WTC11 (cell line): ENCODE measurements around the gene RNF128.

Source experiments
- CBFB ChIP-seq: sonication (generic); formaldehyde crosslinking; IDR thresholded peaks from 2 replicates; pipeline ENCODE4 v1.8.1; 2022; ENCODE audit warnings: mild to moderate bottlenecking, low read depth, missing genetic modification reagents
- CTCF ChIP-seq: fragments of 200-600 bp; IDR thresholded peaks from 2 replicates; pipeline ENCODE4 v1.8.0; 2022; ENCODE audit warnings: antibody characterized with exemption
- GTF2I ChIP-seq: fragments of 250-450 bp; sonication (Bioruptor Pico); conservative IDR thresholded peaks from 2 replicates; pipeline ENCODE4 v1.4.0; 2021; ENCODE audit warnings: mild to moderate bottlenecking
- IRF1 ChIP-seq: sonication (generic); formaldehyde crosslinking; IDR thresholded peaks from 2 replicates; pipeline ENCODE4 v1.8.0; 2023; ENCODE audit warnings: missing genetic modification reagents
- MXD4 ChIP-seq: fragments of 250-450 bp; sonication (Bioruptor Pico); IDR thresholded peaks from 2 replicates; pipeline ENCODE4 v1.8.0; 2021; ENCODE audit warnings: mild to moderate bottlenecking, moderate library complexity, borderline replicate concordance
- RELA ChIP-seq: sonication (generic); formaldehyde crosslinking; IDR thresholded peaks from 2 replicates; pipeline ENCODE4 v1.8.1; 2022; ENCODE audit warnings: missing genetic modification reagents, mild to moderate bottlenecking, borderline replicate concordance
- SP1 ChIP-seq: sonication (generic); formaldehyde crosslinking; conservative IDR thresholded peaks from 2 replicates; pipeline ENCODE4 v1.8.1; 2022; ENCODE audit warnings: missing genetic modification reagents
- TCF7 ChIP-seq: sonication (generic); formaldehyde crosslinking; IDR thresholded peaks from 2 replicates; pipeline ENCODE4 v1.8.0; 2022; ENCODE audit warnings: mild to moderate bottlenecking, low read depth, missing genetic modification reagents, moderate library complexity
- TF ChIP-seq, protein P1 (sequence below): sonication (generic); formaldehyde crosslinking; IDR thresholded peaks from 2 replicates; pipeline ENCODE4 v1.8.0; 2022; ENCODE audit warnings: missing genetic modification reagents
- TF ChIP-seq, protein P2 (sequence below): sonication (generic); formaldehyde crosslinking; IDR thresholded peaks from 2 replicates; pipeline ENCODE4 v1.8.1; 2023; ENCODE audit warnings: mild to moderate bottlenecking, missing genetic modification reagents
- TF ChIP-seq, protein P3 (sequence below): sonication (generic); formaldehyde crosslinking; conservative IDR thresholded peaks from 2 replicates; pipeline ENCODE4 v1.8.1; 2023; ENCODE audit warnings: mild to moderate bottlenecking, low read depth, missing genetic modification reagents, moderate library complexity

DNA sequence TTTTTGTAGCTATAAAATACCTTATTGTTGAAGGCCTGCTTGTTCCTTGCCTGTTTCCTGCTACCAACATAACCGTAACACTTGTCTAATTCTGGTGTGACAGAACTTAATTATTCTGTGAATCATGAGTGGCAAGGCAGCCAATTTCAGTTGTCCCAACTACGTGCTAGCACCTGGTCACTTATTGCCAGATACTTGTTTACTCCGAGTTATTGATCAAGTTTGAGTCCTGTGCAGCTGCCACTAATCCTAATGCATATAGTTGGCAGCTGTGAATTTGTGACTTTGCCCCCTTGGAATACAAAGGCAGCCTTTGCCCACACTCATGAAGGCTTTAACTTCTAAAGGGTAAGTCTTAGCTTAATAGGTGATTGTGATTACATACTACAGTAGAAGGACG is 7.8 kb upstream of the RNF128 start:
- TF ChIP-seq CTCF (no peak), TCF7 (no peak), CBFB (CRISPR knock-in tag) (no peak), SP1 (CRISPR knock-in tag) (no peak), GTF2I (no peak), MXD4 (CRISPR knock-in tag) (no peak), IRF1 (no peak), RELA (CRISPR knock-in tag) (no peak)
- TF ChIP-seq, protein P1, sequence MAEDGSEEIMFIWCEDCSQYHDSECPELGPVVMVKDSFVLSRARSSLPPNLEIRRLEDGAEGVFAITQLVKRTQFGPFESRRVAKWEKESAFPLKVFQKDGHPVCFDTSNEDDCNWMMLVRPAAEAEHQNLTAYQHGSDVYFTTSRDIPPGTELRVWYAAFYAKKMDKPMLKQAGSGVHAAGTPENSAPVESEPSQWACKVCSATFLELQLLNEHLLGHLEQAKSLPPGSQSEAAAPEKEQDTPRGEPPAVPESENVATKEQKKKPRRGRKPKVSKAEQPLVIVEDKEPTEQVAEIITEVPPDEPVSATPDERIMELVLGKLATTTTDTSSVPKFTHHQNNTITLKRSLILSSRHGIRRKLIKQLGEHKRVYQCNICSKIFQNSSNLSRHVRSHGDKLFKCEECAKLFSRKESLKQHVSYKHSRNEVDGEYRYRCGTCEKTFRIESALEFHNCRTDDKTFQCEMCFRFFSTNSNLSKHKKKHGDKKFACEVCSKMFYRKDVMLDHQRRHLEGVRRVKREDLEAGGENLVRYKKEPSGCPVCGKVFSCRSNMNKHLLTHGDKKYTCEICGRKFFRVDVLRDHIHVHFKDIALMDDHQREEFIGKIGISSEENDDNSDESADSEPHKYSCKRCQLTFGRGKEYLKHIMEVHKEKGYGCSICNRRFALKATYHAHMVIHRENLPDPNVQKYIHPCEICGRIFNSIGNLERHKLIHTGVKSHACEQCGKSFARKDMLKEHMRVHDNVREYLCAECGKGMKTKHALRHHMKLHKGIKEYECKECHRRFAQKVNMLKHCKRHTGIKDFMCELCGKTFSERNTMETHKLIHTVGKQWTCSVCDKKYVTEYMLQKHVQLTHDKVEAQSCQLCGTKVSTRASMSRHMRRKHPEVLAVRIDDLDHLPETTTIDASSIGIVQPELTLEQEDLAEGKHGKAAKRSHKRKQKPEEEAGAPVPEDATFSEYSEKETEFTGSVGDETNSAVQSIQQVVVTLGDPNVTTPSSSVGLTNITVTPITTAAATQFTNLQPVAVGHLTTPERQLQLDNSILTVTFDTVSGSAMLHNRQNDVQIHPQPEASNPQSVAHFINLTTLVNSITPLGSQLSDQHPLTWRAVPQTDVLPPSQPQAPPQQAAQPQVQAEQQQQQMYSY (CRISPR knock-in tag) = no peak
- TF ChIP-seq, protein P2, sequence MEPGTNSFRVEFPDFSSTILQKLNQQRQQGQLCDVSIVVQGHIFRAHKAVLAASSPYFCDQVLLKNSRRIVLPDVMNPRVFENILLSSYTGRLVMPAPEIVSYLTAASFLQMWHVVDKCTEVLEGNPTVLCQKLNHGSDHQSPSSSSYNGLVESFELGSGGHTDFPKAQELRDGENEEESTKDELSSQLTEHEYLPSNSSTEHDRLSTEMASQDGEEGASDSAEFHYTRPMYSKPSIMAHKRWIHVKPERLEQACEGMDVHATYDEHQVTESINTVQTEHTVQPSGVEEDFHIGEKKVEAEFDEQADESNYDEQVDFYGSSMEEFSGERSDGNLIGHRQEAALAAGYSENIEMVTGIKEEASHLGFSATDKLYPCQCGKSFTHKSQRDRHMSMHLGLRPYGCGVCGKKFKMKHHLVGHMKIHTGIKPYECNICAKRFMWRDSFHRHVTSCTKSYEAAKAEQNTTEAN (CRISPR knock-in tag) = no peak
- TF ChIP-seq, protein P3, sequence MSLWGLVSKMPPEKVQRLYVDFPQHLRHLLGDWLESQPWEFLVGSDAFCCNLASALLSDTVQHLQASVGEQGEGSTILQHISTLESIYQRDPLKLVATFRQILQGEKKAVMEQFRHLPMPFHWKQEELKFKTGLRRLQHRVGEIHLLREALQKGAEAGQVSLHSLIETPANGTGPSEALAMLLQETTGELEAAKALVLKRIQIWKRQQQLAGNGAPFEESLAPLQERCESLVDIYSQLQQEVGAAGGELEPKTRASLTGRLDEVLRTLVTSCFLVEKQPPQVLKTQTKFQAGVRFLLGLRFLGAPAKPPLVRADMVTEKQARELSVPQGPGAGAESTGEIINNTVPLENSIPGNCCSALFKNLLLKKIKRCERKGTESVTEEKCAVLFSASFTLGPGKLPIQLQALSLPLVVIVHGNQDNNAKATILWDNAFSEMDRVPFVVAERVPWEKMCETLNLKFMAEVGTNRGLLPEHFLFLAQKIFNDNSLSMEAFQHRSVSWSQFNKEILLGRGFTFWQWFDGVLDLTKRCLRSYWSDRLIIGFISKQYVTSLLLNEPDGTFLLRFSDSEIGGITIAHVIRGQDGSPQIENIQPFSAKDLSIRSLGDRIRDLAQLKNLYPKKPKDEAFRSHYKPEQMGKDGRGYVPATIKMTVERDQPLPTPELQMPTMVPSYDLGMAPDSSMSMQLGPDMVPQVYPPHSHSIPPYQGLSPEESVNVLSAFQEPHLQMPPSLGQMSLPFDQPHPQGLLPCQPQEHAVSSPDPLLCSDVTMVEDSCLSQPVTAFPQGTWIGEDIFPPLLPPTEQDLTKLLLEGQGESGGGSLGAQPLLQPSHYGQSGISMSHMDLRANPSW (CRISPR knock-in tag) = no peak
